Calu3 (cell line): ENCODE data around the gene VSTM2B. TPM values are rescaled to one million over a fixed set of nuclear protein-coding genes. Genes with fewer than 3 reads are reported as not detected.

Experiments
- BruUV-seq: library from RNA; stranded (reverse); fragments of 400-500 nt; replicated peaks from 2 replicates; lab custom pipeline; 2021; lab: Mats Ljungman, UMichigan
- CTCF ChIA-PET: fragments of 300-600 bp; sonication (Branson Sonifier 250); formaldehyde crosslinking; loops from one replicate; lab custom pipeline; 2022; ENCODE audit warnings: antibody characterized with exemption; lab: Charles Lee
- DNase-seq: peaks from one replicate; pipeline ENCODE4 v3.0.0; 2022
- H3K27ac Mint-ChIP-seq: one replicate; pipeline ENCODE4 v1.8.0; 2022; ENCODE audit warnings: mixed read lengths; ENCODE audit not compliant: unreplicated experiment
- H3K27me3 Mint-ChIP-seq: one replicate; pipeline ENCODE4 v1.8.0; 2022; ENCODE audit warnings: mixed read lengths; ENCODE audit not compliant: unreplicated experiment
- H3K36me3 Mint-ChIP-seq: one replicate; pipeline ENCODE4 v1.8.0; 2022; ENCODE audit warnings: mild to moderate bottlenecking, moderate library complexity, mixed read lengths; ENCODE audit not compliant: insufficient read depth, unreplicated experiment
- H3K4me1 Mint-ChIP-seq: one replicate; pipeline ENCODE4 v1.8.0; 2022; ENCODE audit warnings: mild to moderate bottlenecking, low read depth, mixed read lengths; ENCODE audit not compliant: unreplicated experiment
- H3K4me3 Mint-ChIP-seq: one replicate; pipeline ENCODE4 v1.8.0; 2022; ENCODE audit warnings: mild to moderate bottlenecking, low read depth, moderate library complexity, mixed read lengths; ENCODE audit not compliant: unreplicated experiment
- H3K9me3 Mint-ChIP-seq: one replicate; pipeline ENCODE4 v1.8.0; 2022; ENCODE audit warnings: low read depth, mixed read lengths; ENCODE audit not compliant: unreplicated experiment
- intact Hi-C: fragments of 100-400 bp; cut with micrococcal nuclease; formaldehyde crosslinking; loops from one replicate; pipeline ENCODE4 v1.10.0; 2022; ENCODE audit not compliant: unreplicated experiment
- total RNA-seq: library from RNA; stranded (reverse); gene quantifications from 2 replicates; pipeline ENCODE4 v1.2.3, GENCODE V29; 2022
- TF ChIP-seq, protein P1 (sequence below): fragments of 200-600 bp; IDR thresholded peaks from one replicate; pipeline ENCODE4 v1.8.0; 2022; ENCODE audit warnings: antibody characterized with exemption; ENCODE audit not compliant: unreplicated experiment

VSTM2B gene
- total RNA-seq, 1 experiment from 2014 or later: not detected

GRCh38 chr19:29596885-29597525, 71.2 kb downstream of the VSTM2B start:
- intact Hi-C loops: loop anchor here (5.0 kb wide), 1 partner anchor 130 kb away; no protein-coding TSS in a partner anchor
- H3K4me3 Mint-ChIP-seq: no peak overlapping the region
- CTCF ChIA-PET: interaction anchor here (0.7 to 1.3 kb wide), 2 partner anchors 129 to 734 kb away, joined by 5 to 7 read pairs; no protein-coding TSS in a partner anchor

DNA sequence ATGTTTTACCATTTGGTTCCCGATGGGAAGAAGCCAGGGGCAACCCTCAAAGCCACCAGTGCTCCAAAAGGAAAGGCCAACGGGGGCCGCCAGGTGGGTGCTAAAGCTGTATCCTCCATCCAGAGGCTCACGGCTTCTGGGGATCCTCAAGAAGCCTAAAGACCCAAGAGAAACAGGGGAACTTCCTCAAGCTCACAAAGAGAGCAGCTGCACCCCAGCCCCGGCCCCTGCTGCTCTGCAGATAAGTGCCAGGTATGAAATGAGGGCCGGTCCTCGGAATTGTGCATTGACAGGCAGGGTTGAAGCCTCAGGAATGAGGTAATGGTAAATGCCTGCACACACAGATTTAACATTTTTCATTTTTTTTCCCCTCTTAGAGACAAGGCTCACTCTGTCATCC, 72.2 kb downstream of the VSTM2B start:
- CTCF ChIA-PET: no interaction called here
- DNase-seq: no peak
- Mint-ChIP-seq H3K9me3 (no peaks in the 10 kb centered on the region), H3K4me3 (no peak overlapping the region), H3K4me1 (no peaks in the 10 kb centered on the region), H3K27me3 (peaks cover 52% of the 10 kb centered on the region), H3K36me3 (no peaks in the 10 kb centered on the region), H3K27ac (no peak overlapping the region)
- TF ChIP-seq, protein P1, sequence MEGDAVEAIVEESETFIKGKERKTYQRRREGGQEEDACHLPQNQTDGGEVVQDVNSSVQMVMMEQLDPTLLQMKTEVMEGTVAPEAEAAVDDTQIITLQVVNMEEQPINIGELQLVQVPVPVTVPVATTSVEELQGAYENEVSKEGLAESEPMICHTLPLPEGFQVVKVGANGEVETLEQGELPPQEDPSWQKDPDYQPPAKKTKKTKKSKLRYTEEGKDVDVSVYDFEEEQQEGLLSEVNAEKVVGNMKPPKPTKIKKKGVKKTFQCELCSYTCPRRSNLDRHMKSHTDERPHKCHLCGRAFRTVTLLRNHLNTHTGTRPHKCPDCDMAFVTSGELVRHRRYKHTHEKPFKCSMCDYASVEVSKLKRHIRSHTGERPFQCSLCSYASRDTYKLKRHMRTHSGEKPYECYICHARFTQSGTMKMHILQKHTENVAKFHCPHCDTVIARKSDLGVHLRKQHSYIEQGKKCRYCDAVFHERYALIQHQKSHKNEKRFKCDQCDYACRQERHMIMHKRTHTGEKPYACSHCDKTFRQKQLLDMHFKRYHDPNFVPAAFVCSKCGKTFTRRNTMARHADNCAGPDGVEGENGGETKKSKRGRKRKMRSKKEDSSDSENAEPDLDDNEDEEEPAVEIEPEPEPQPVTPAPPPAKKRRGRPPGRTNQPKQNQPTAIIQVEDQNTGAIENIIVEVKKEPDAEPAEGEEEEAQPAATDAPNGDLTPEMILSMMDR: no peak
- BruUV-seq: no TSS peak
- intact Hi-C loops: loop anchor here (5.0 kb wide), 1 partner anchor 131 kb away; no protein-coding TSS in a partner anchor

More at GRCh38 chr19:29596885-29597525, 71.2 kb downstream of the VSTM2B start:
- peak; percentile 24 for DNase-seq
- TF ChIP-seq, protein P1: no peak
- Mint-ChIP-seq H3K27ac (no peak overlapping the region), H3K36me3 (no peaks in the 10 kb centered on the region), H3K4me1 (no peaks in the 10 kb centered on the region), H3K27me3 (peaks cover 62% of the 10 kb centered on the region), H3K9me3 (no peaks in the 10 kb centered on the region)
- no TSS peak for BruUV-seq

GRCh38 chr19:29598496-29598895, 72.7 kb downstream of the VSTM2B start:
- Mint-ChIP-seq H3K27ac (no peak overlapping the region), H3K36me3 (no peaks in the 10 kb centered on the region), H3K4me1 (no peaks in the 10 kb centered on the region), H3K4me3 (no peak overlapping the region), H3K27me3 (peaks cover 47% of the 10 kb centered on the region), H3K9me3 (no peaks in the 10 kb centered on the region)
- no peak for DNase-seq
- intact Hi-C loops: loop anchor here (5.0 kb wide), 1 partner anchor 131 kb away; no protein-coding TSS in a partner anchor
- BruUV-seq: no TSS peak
- TF ChIP-seq, protein P1: no peak
- CTCF ChIA-PET: interaction anchor here (1.3 kb wide), 1 partner anchor 14 kb away, joined by 3 read pairs; no protein-coding TSS in a partner anchor

- peaks cover 11% of the 10 kb centered on the region for H3K27me3 Mint-ChIP-seq
- H3K27ac Mint-ChIP-seq: no peak overlapping the region
- intact Hi-C loops: no loop called here
- no peaks in the 10 kb centered on the region for H3K4me1 Mint-ChIP-seq
- TF ChIP-seq, protein P1: no peak
- no peak for DNase-seq
- BruUV-seq: no TSS peak
- H3K9me3 Mint-ChIP-seq: no peaks in the 10 kb centered on the region
- H3K36me3 Mint-ChIP-seq: peaks cover 18% of the 10 kb centered on the region
- no peak overlapping the region for H3K4me3 Mint-ChIP-seq
- CTCF ChIA-PET: no interaction called here
Observed at GRCh38 chr19:29603308-29603707, 77.5 kb downstream of the VSTM2B start.
